BJ (cell line): Measurements from ENCODE around the gene UBAP1. TPM values are rescaled to one million over a fixed set of nuclear protein-coding genes. Genes with fewer than 3 reads are reported as not detected.

ENCODE experiments used
- CTCF ChIA-PET: fragments of 350-600 bp; formaldehyde crosslinking; extraction: SDS; loops from one replicate; lab custom pipeline; 2021; ENCODE audit warnings: antibody characterized with exemption, inconsistent platforms; lab: Yijun Ruan, JAX
- POLR2A ChIA-PET: fragments of 300-600 bp; sonication (Branson Sonifier 250); formaldehyde crosslinking; extraction: SDS; loops from one replicate; lab custom pipeline; 2021; ENCODE audit warnings: antibody characterized with exemption; lab: Charles Lee
- DNase-seq: peaks from one replicate; pipeline ENCODE4 v3.0.0-alpha.2; 2011; ENCODE audit warnings: low read depth
- H3K27me3 ChIP-seq: 2 replicates; pipeline ENCODE4 v1.6.0; 2011; ENCODE audit warnings: low read length; ENCODE audit not compliant: control insufficient read depth, insufficient read depth
- H3K36me3 ChIP-seq: 2 replicates; pipeline ENCODE4 v1.5.1; 2011; ENCODE audit warnings: low read length; ENCODE audit not compliant: control insufficient read depth, insufficient read depth
- H3K4me3 ChIP-seq: 2 replicates; pipeline ENCODE4 v1.5.1; 2011; ENCODE audit warnings: low read depth, mild to moderate bottlenecking, control low read depth, low read length
- polyA plus RNA-seq: library from polyadenylated mRNA; depleted of rRNA; stranded (reverse); fragments of >200 nt; gene quantifications from 2 replicates; pipeline ENCODE4 v1.2.3, GENCODE V29; 2011
- TF ChIP-seq, protein P1 (sequence below): IDR thresholded peaks from 2 replicates; pipeline ENCODE4 v1.5.1; 2011; ENCODE audit warnings: low read depth, mild to moderate bottlenecking, control low read depth, inconsistent platforms, low read length, moderate library complexity; ENCODE audit not compliant: insufficient read depth

Gene UBAP1
- polyA plus RNA-seq, 1 experiment, result 65.5 TPM

GRCh38 chr9:34252670-34253459 is 74.0 kb downstream of the UBAP1 start:
- Histone ChIP-seq H3K36me3 (peaks cover 22% of the 10 kb centered on the region), H3K27me3 (no peaks in the 10 kb centered on the region), H3K4me3 (no peak overlapping the region)
- ChIA-PET CTCF (interaction anchor here (0.7 to 7.6 kb wide), 47 partner anchors 8 to 324 kb away, joined by 3 to 57 read pairs (median 4); partner anchors contain the start of genes DCAF12, MYORG and UBAP1), POLR2A (no interaction called here)
- TF ChIP-seq, protein P1, sequence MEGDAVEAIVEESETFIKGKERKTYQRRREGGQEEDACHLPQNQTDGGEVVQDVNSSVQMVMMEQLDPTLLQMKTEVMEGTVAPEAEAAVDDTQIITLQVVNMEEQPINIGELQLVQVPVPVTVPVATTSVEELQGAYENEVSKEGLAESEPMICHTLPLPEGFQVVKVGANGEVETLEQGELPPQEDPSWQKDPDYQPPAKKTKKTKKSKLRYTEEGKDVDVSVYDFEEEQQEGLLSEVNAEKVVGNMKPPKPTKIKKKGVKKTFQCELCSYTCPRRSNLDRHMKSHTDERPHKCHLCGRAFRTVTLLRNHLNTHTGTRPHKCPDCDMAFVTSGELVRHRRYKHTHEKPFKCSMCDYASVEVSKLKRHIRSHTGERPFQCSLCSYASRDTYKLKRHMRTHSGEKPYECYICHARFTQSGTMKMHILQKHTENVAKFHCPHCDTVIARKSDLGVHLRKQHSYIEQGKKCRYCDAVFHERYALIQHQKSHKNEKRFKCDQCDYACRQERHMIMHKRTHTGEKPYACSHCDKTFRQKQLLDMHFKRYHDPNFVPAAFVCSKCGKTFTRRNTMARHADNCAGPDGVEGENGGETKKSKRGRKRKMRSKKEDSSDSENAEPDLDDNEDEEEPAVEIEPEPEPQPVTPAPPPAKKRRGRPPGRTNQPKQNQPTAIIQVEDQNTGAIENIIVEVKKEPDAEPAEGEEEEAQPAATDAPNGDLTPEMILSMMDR, result peak; percentile 94
- no peak for DNase-seq

DNA sequence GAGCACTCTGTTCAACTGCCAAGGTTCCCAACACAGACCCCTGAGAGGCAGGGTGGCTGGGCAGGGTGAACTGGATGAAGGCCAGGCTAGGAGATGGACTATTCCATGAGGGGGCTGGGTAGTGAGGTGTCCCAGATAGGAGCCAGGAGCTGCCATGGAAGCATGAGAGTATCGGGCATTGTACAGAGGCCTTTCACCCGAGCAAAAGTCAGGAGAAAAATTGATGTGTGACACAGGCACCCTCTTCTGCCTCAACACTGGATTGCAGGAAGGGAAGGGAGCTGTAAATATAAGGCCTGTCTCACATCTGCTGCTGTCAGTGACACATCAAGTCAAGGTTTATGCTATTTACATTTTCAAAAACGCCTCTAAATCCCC is 74.6 kb downstream of the UBAP1 start:
- no peak for DNase-seq
- H3K27me3 ChIP-seq, result no peaks in the 10 kb centered on the region
- TF ChIP-seq, protein P1, result peak; percentile 19; the same call in 1 of the 2 replicates
- no peak overlapping the region for H3K4me3 ChIP-seq
- peaks cover 19% of the 10 kb centered on the region for H3K36me3 ChIP-seq
- ChIA-PET POLR2A (no interaction called here), CTCF (interaction anchor here (0.6 to 7.6 kb wide), 33 partner anchors 12 to 180 kb away, joined by 3 to 57 read pairs (median 5); partner anchors contain the start of genes DCAF12, MYORG and UBAP1)

- CTCF ChIA-PET, result interaction anchor here (0.6 to 7.6 kb wide), 29 partner anchors 12 to 350 kb away, joined by 3 to 57 read pairs (median 5); partner anchors contain the start of genes DCAF12, MYORG and UBAP1
- POLR2A ChIA-PET, result no interaction called here
- Histone ChIP-seq H3K36me3 (peaks cover 19% of the 10 kb centered on the region), H3K27me3 (no peaks in the 10 kb centered on the region), H3K4me3 (no peak overlapping the region)
- peak; percentile 50 for DNase-seq
- TF ChIP-seq, protein P1, result no peak
These were observed 75.5 kb downstream of the UBAP1 start for GRCh38 chr9:34254141-34254913.

- no peak overlapping the region for H3K4me3 ChIP-seq
- no peaks in the 10 kb centered on the region for H3K27me3 ChIP-seq
- CTCF ChIA-PET, result interaction anchor here (0.6 to 7.6 kb wide), 15 partner anchors 11 to 349 kb away, joined by 3 to 57 read pairs (median 4); partner anchors contain the start of gene MYORG
- TF ChIP-seq, protein P1, result peak; percentile 19; the same call in 1 of the 2 replicates
- DNase-seq, result no peak
- H3K36me3 ChIP-seq, result peaks cover 15% of the 10 kb centered on the region
- POLR2A ChIA-PET, result interaction anchor here (0.8 kb wide), 1 partner anchor 155 kb away, joined by 3 read pairs; no protein-coding TSS in a partner anchor
These were observed 76.4 kb downstream of the UBAP1 start for GRCh38 chr9:34254966-34255825.
